Keratinocyte (primary cell): ENCODE data around the gene GADD45B.

Experiments
- CTCF ChIP-seq, 3 experiments: IDR thresholded peaks in 1 of 3; conservative IDR thresholded peaks in 1 of 3; optimal IDR thresholded peaks in 1 of 3; 2 replicates in 2 of 3; 3 replicates in 1 of 3; pipeline versions ENCODE3 to v1.5.1; 2011; ENCODE audit warnings: low read length in 3 of 3, mild to moderate bottlenecking in 3 of 3, moderate library complexity in 2 of 3, control low read depth in 1 of 3, inconsistent platforms in 1 of 3; ENCODE audit not compliant: insufficient read depth in 2 of 3; ENCODE audit errors: extremely low read depth in 1 of 3
- EZH2 ChIP-seq: IDR thresholded peaks from one replicate; pipeline ENCODE4 v1.6.1; 2012; ENCODE audit warnings: inconsistent platforms, mild to moderate bottlenecking, low read length, moderate library complexity

GRCh38 chr19:2488405-2488941 is 12.5 kb downstream of the GADD45B start:
- TF ChIP-seq CTCF (optimal IDR thresholded peaks at IDR 0.05 in 1 of 3, IDR thresholded peaks at IDR 0.05 in 1 of 3, conservative IDR thresholded peaks at IDR 0.05 in 1 of 3; ENCODE audit: extremely low read depth in 1 of 3, insufficient read depth in 2 of 3, low read length in 3 of 3) (no peak), EZH2 (no peak)
